T-cell (primary cell): ENCODE results near the gene AQP7. TPM values are rescaled to one million over a fixed set of nuclear protein-coding genes. Genes with fewer than 3 reads are reported as not detected.
"Not testable (repeated sequence)": the region's sequence is repeated elsewhere in the genome, so short reads cannot be mapped to it uniquely, and the experiment has no call there.

ENCODE experiments used
- ATAC-seq, 4 experiments: fragments of 200-7000 bp in 3 of 4; fragments of 150-1000 bp in 1 of 4; cut with Tn5 transposase; replicated peaks in 1 of 4; 1 replicate in 3 of 4; 2 replicates in 1 of 4; pipeline ENCODE4 v1.10.0; 2021; ENCODE audit warnings: moderate library complexity in 3 of 4, mild to moderate bottlenecking in 2 of 4, moderate number of reproducible peaks in 1 of 4
- CTCF ChIA-PET, 2 donors: fragments of 300-600 bp; sonication (Branson Sonifier 250); formaldehyde crosslinking; loops; one replicate each; lab custom pipeline; 2022; ENCODE audit warnings: antibody characterized with exemption in 2 of 2; lab: Charles Lee
- POLR2A ChIA-PET, 2 donors: fragments of 300-600 bp; sonication (Branson Sonifier 250); formaldehyde crosslinking; loops; one replicate each; lab custom pipeline; 2022; ENCODE audit warnings: antibody characterized with exemption in 2 of 2; lab: Charles Lee
- DNase-seq, 35 experiments: peaks; one replicate each; pipeline versions ENCODE4 v3.0.0 to v3.0.0-alpha.2; 2013 to 2023
- H3K27ac ChIP-seq: one replicate; pipeline ENCODE4 v1.5.1; 2013; ENCODE audit warnings: low read length
- H3K27me3 ChIP-seq, 2 experiments: replicated peaks in 1 of 2; 1 replicate in 1 of 2; 2 replicates in 1 of 2; pipeline versions ENCODE4 v1.6.1 to v1.7.0; 2013; ENCODE audit warnings: low read length in 1 of 2, mixed read lengths in 1 of 2; ENCODE audit not compliant: control insufficient read depth in 2 of 2, insufficient read depth in 2 of 2; ENCODE audit errors: extremely low read depth in 1 of 2
- H3K36me3 ChIP-seq, 2 donors: 1 replicate in 1 of 2; 2 replicates in 1 of 2; pipeline versions ENCODE4 v1.6.1 to v1.7.0; 2013; ENCODE audit warnings: low read length in 1 of 2; ENCODE audit not compliant: control insufficient read depth in 2 of 2, insufficient read depth in 1 of 2; ENCODE audit errors: extremely low read depth in 1 of 2
- H3K4me1 ChIP-seq, 2 experiments: 1 replicate in 1 of 2; 2 replicates in 1 of 2; pipeline versions ENCODE4 v1.6.1 to v1.7.0; 2013; ENCODE audit warnings: low read length in 2 of 2, mixed read lengths in 1 of 2; ENCODE audit not compliant: insufficient read depth in 2 of 2, control insufficient read depth in 1 of 2; ENCODE audit errors: extremely low read depth in 1 of 2
- H3K4me3 ChIP-seq, 2 donors: 1 replicate in 1 of 2; 2 replicates in 1 of 2; pipeline versions ENCODE4 v1.5.1 to v1.7.0; 2013; ENCODE audit warnings: mild to moderate bottlenecking in 2 of 2, low read length in 1 of 2, moderate library complexity in 1 of 2; ENCODE audit not compliant: control insufficient read depth in 1 of 2; ENCODE audit errors: extremely low read depth in 1 of 2
- H3K9me3 ChIP-seq: 2 replicates; pipeline ENCODE4 v1.7.0; 2013
- H3K27ac Mint-ChIP-seq, 2 donors: one replicate each; pipeline ENCODE4 v1.8.0; 2020 to 2021; ENCODE audit warnings: mild to moderate bottlenecking in 2 of 2, mixed read lengths in 2 of 2
- H3K27me3 Mint-ChIP-seq, 2 donors: one replicate each; pipeline ENCODE4 v1.8.0; 2021 to 2022; ENCODE audit warnings: mixed read lengths in 2 of 2
- H3K36me3 Mint-ChIP-seq: one replicate; pipeline ENCODE4 v1.8.0; 2021; ENCODE audit warnings: mixed read lengths
- H3K4me1 Mint-ChIP-seq, 3 donors: one replicate each; pipeline ENCODE4 v1.8.0; 2020 to 2022; ENCODE audit warnings: mixed read lengths in 3 of 3, mild to moderate bottlenecking in 1 of 3
- H3K4me3 Mint-ChIP-seq, 3 donors: one replicate each; pipeline ENCODE4 v1.8.0; 2020 to 2022; ENCODE audit warnings: mild to moderate bottlenecking in 3 of 3, mixed read lengths in 3 of 3, moderate library complexity in 3 of 3
- H3K9me3 Mint-ChIP-seq, 3 donors: one replicate each; pipeline ENCODE4 v1.8.0; 2020 to 2022; ENCODE audit warnings: mixed read lengths in 3 of 3
- WGBS: methylation state at CpG from one replicate; pipeline ENCODE4 v1.1.5; 2013; ENCODE audit warnings: missing lambda C conversion rate; ENCODE audit not compliant: insufficient coverage; 5-methylcytosine and 5-hydroxymethylcytosine counted together
- total RNA-seq, 35 experiments: library from RNA in 6 of 35; stranded (reverse) in 6 of 35; fragments of 120-200 nt in 1 of 35; gene quantifications; one replicate each; pipeline versions ENCODE4 v1.2.1 to v1.2.4 and lab custom pipeline; 2013 to 2026

The AQP7 gene
- total RNA-seq, 5 donors from 2014 or later (not counting 1 experiment from before 2014, with no cell fraction given): 0.20 to 1.4 (median 0.44) TPM

- H3K27ac Mint-ChIP-seq: no peak overlapping the region
- H3K27me3 Mint-ChIP-seq: no peaks in the 10 kb centered on the region
- DNase-seq: no peak
- no peak overlapping the region for H3K4me3 ChIP-seq
- no peak overlapping the region for H3K27ac ChIP-seq
- POLR2A ChIA-PET: no interaction called here
- no peaks in the 10 kb centered on the region for H3K9me3 ChIP-seq
- H3K4me1 Mint-ChIP-seq: no peaks in the 10 kb centered on the region
- CTCF ChIA-PET: no interaction called here
- no peaks in the 10 kb centered on the region for H3K27me3 ChIP-seq
- H3K4me1 ChIP-seq: no peaks in the 10 kb centered on the region
- H3K4me3 Mint-ChIP-seq: no peak overlapping the region
- peaks cover 63% of the 10 kb centered on the region for H3K36me3 Mint-ChIP-seq
- no peaks in the 10 kb centered on the region for H3K9me3 Mint-ChIP-seq
- no peak for ATAC-seq
- WGBS: 100% methylated on average over 1 of the region's 2 CpGs
- H3K36me3 ChIP-seq: peaks cover 16 to 76% of the 10 kb centered on the region in 2 donors
Measured at GRCh38 chr9:33366979-33367480, 35.3 kb downstream of the AQP7 start.

- H3K9me3 ChIP-seq, H3K27ac Mint-ChIP-seq, H3K9me3 Mint-ChIP-seq, H3K27ac ChIP-seq, H3K4me3 ChIP-seq, H3K4me3 Mint-ChIP-seq, H3K4me1 Mint-ChIP-seq, H3K4me1 ChIP-seq, H3K27me3 Mint-ChIP-seq, DNase-seq, H3K27me3 ChIP-seq, ATAC-seq, POLR2A ChIA-PET: not testable (repeated sequence)
- peaks cover 53% of the 10 kb centered on the region for H3K36me3 Mint-ChIP-seq
- CTCF ChIA-PET: interaction anchor here in 1 of 2 donors (0.7 kb wide), 1 partner anchor 10 kb away, joined by 3 read pairs; no protein-coding TSS in a partner anchor
- peaks cover 13 to 58% of the 10 kb centered on the region in 2 donors for H3K36me3 ChIP-seq
- 100% methylated on average over 1 of the region's 4 CpGs for WGBS
Measured at GRCh38 chr9:33364814-33365213, 37.6 kb downstream of the AQP7 start.

- peaks cover 48% of the 10 kb centered on the region for H3K36me3 Mint-ChIP-seq
- ATAC-seq (no peak), DNase-seq (no peak)
- no peaks in the 10 kb centered on the region for H3K27me3 ChIP-seq
- peaks cover 13 to 53% of the 10 kb centered on the region in 2 donors for H3K36me3 ChIP-seq
- no peaks in the 10 kb centered on the region for H3K27me3 Mint-ChIP-seq
- H3K4me3 Mint-ChIP-seq: no peak overlapping the region
- H3K9me3 Mint-ChIP-seq: no peaks in the 10 kb centered on the region
- H3K27ac ChIP-seq: no peak overlapping the region
- ChIA-PET CTCF (interaction anchor here in 1 of 2 donors (0.6 kb wide), 1 partner anchor 361 kb away, joined by 3 read pairs; no protein-coding TSS in a partner anchor), POLR2A (no interaction called here)
- no peak overlapping the region for H3K27ac Mint-ChIP-seq
- no peaks in the 10 kb centered on the region for H3K4me1 ChIP-seq
- H3K4me1 Mint-ChIP-seq: no peaks in the 10 kb centered on the region
- H3K4me3 ChIP-seq: no peak overlapping the region
- H3K9me3 ChIP-seq: no peaks in the 10 kb centered on the region
- no CpG with 5 or more reads among the region's 2 CpGs for whole genome bisulfite sequencing
Measured at GRCh38 chr9:33364127-33364526, 38.2 kb downstream of the AQP7 start.

- H3K27ac ChIP-seq, CTCF ChIA-PET, H3K4me3 ChIP-seq, H3K27me3 ChIP-seq, H3K4me1 Mint-ChIP-seq, H3K9me3 Mint-ChIP-seq, H3K4me3 Mint-ChIP-seq, ATAC-seq, H3K9me3 ChIP-seq, H3K4me1 ChIP-seq, H3K27ac Mint-ChIP-seq, POLR2A ChIA-PET, H3K27me3 Mint-ChIP-seq, DNase-seq: not testable (repeated sequence)
- WGBS: 86% methylated on average over 1 of the region's 3 CpGs
- peaks cover 39% of the 10 kb centered on the region for H3K36me3 Mint-ChIP-seq
- H3K36me3 ChIP-seq: peaks cover 0 to 22% of the 10 kb centered on the region in 2 donors
Measured at GRCh38 chr9:33358641-33359040, 43.7 kb downstream of the AQP7 start.

- ChIA-PET POLR2A (no interaction called here), CTCF (no interaction called here)
- no peaks in the 10 kb centered on the region for H3K9me3 ChIP-seq
- H3K27me3 ChIP-seq: no peaks in the 10 kb centered on the region
- no peak overlapping the region for H3K4me3 ChIP-seq
- no peaks in the 10 kb centered on the region for H3K27me3 Mint-ChIP-seq
- ATAC-seq: no peak
- no peak overlapping the region for H3K27ac Mint-ChIP-seq
- H3K36me3 Mint-ChIP-seq: peaks cover 37% of the 10 kb centered on the region
- no peaks in the 10 kb centered on the region for H3K4me1 ChIP-seq
- peaks cover 0 to 28% of the 10 kb centered on the region in 2 donors for H3K36me3 ChIP-seq
- no peak overlapping the region for H3K4me3 Mint-ChIP-seq
- no CpG with 5 or more reads among the region's 1 CpG for WGBS
- H3K4me1 Mint-ChIP-seq: peaks cover 0 to 10% (median 2%) of the 10 kb centered on the region in 3 donors
- H3K27ac ChIP-seq: no peak overlapping the region
- no peak for DNase-seq
- H3K9me3 Mint-ChIP-seq: no peaks in the 10 kb centered on the region
Measured at GRCh38 chr9:33355933-33356332, 46.4 kb downstream of the AQP7 start.

- H3K36me3 ChIP-seq: peaks cover 0 to 23% of the 10 kb centered on the region in 2 donors
- H3K4me3 Mint-ChIP-seq: no peak overlapping the region
- no peaks in the 10 kb centered on the region for H3K27me3 Mint-ChIP-seq
- WGBS: no CpG with 5 or more reads among the region's 5 CpGs
- ChIA-PET POLR2A (interaction anchor here in 1 of 2 donors (0.6 kb wide), 1 partner anchor 1022 kb away, joined by 4 read pairs; the partner anchor contains the start of gene MYORG), CTCF (no interaction called here)
- H3K27me3 ChIP-seq: no peaks in the 10 kb centered on the region
- ATAC-seq (peak in 1 of 4 experiments; percentile 61), DNase-seq (no peak)
- H3K4me3 ChIP-seq: no peak overlapping the region
- H3K27ac ChIP-seq: no peak overlapping the region
- peaks cover 30% of the 10 kb centered on the region for H3K36me3 Mint-ChIP-seq
- H3K27ac Mint-ChIP-seq: peak overlapping the region; percentile 13 to 74
- peaks cover 0 to 10% (median 2%) of the 10 kb centered on the region in 3 donors for H3K4me1 Mint-ChIP-seq
- no peaks in the 10 kb centered on the region for H3K4me1 ChIP-seq
- H3K9me3 Mint-ChIP-seq: no peaks in the 10 kb centered on the region
- H3K9me3 ChIP-seq: no peaks in the 10 kb centered on the region
Measured at GRCh38 chr9:33354651-33355211, 47.6 kb downstream of the AQP7 start.
